HepG2 (cell line): Measurements from ENCODE around the gene SHROOM2. TPM values are rescaled to one million over a fixed set of nuclear protein-coding genes. Genes with fewer than 3 reads are reported as not detected.

Experiments used
- ATAC-seq: fragments of 200-7000 bp; cut with Tn5 transposase; 3 replicates; pipeline ENCODE4 v1.9.1; 2020; ENCODE audit warnings: mild to moderate bottlenecking, moderate library complexity
- BruUV-seq: library from RNA; stranded (reverse); fragments of 400-500 nt; replicated peaks from 2 replicates; lab custom pipeline; 2021; lab: Mats Ljungman, UMichigan
- CTCF ChIA-PET: fragments of 300-600 bp; formaldehyde crosslinking; extraction: SDS; loops from one replicate; lab custom pipeline; 2021; ENCODE audit warnings: low total read pairs, inconsistent platforms, low intra/inter-chr PET ratio; lab: Yijun Ruan, JAX
- POLR2A ChIA-PET: fragments of 350-600 bp; sonication (Branson Sonifier 250); formaldehyde crosslinking; loops from one replicate; lab custom pipeline; 2020; ENCODE audit warnings: antibody characterized with exemption, inconsistent platforms; lab: Yijun Ruan, JAX
- DNase-seq: peaks from one replicate; pipeline ENCODE4 v3.0.0-alpha.2; 2015; ENCODE audit warnings: low spot score
- FAIRE-seq: peaks from 3 replicates; lab custom pipeline; 2011; peaks lifted over from hg19 to GRCh38; lab: Jason Lieb, UNC
- H2AFZ ChIP-seq: one replicate; pipeline ENCODE4 v1.6.1; 2011; ENCODE audit warnings: low read length, inconsistent platforms
- H3K27ac ChIP-seq: fragments of 300-600 bp; 3 replicates; pipeline ENCODE4 v1.8.0; 2011; ENCODE audit warnings: mixed run types, mild to moderate bottlenecking, mixed read lengths, low read length, inconsistent platforms; ENCODE audit not compliant: insufficient read depth; ENCODE audit errors: extremely low read length
- H3K27me3 ChIP-seq, 2 experiments: fragments of 200-600 bp in 1 of 2; 2 replicates in 1 of 2; 3 replicates in 1 of 2; pipeline versions ENCODE4 v1.6.0 to v1.8.0; 2011; ENCODE audit warnings: low read length in 2 of 2, mild to moderate bottlenecking in 2 of 2, moderate library complexity in 2 of 2, inconsistent platforms in 1 of 2; ENCODE audit not compliant: insufficient read depth in 2 of 2, control insufficient read depth in 1 of 2
- H3K36me3 ChIP-seq, 2 experiments: fragments of 200-600 bp in 1 of 2; replicated peaks in 1 of 2; 2 replicates in 1 of 2; 3 replicates in 1 of 2; pipeline versions ENCODE4 v1.5.1 to v1.8.0; 2011; ENCODE audit warnings: low read length in 2 of 2, inconsistent platforms in 1 of 2; ENCODE audit not compliant: insufficient read depth in 2 of 2, control insufficient read depth in 1 of 2
- H3K4me1 ChIP-seq: 2 replicates; pipeline ENCODE4 v1.5.1; 2012; ENCODE audit warnings: low read length, inconsistent platforms; ENCODE audit not compliant: insufficient read depth
- H3K4me2 ChIP-seq: 2 replicates; pipeline ENCODE4 v1.6.0; 2011; ENCODE audit warnings: low read depth, low read length, inconsistent platforms
- H3K4me3 ChIP-seq, 3 experiments: fragments of 200-600 bp in 1 of 3; sonication (generic), shearing (Covaris generic) in 1 of 3; replicated peaks in 1 of 3; 2 replicates each; pipeline ENCODE4 v1.5.1; 2011 to 2016; ENCODE audit warnings: low read length in 3 of 3, inconsistent platforms in 2 of 3, low read depth in 2 of 3, mild to moderate bottlenecking in 2 of 3, control low read depth in 1 of 3, mixed read lengths in 1 of 3; ENCODE audit not compliant: insufficient read depth in 1 of 3
- H3K79me2 ChIP-seq: one replicate; pipeline ENCODE4 v1.6.1; 2011; ENCODE audit warnings: low read length, inconsistent platforms; ENCODE audit not compliant: insufficient read depth
- H3K9ac ChIP-seq: 2 replicates; pipeline ENCODE4 v1.6.0; 2011; ENCODE audit warnings: mild to moderate bottlenecking, low read depth, low read length, inconsistent platforms; ENCODE audit not compliant: insufficient read depth
- H3K9me3 ChIP-seq: 2 replicates; pipeline ENCODE4 v1.5.1; 2012; ENCODE audit warnings: mild to moderate bottlenecking, low read length
- H4K20me1 ChIP-seq: 2 replicates; pipeline ENCODE4 v1.6.0; 2011; ENCODE audit warnings: inconsistent platforms, mild to moderate bottlenecking, low read length, moderate library complexity; ENCODE audit not compliant: insufficient read depth
- ARID2 ChIP-seq: sonication (generic); formaldehyde crosslinking; IDR thresholded peaks from 2 replicates; pipeline ENCODE4 v1.8.1; 2022; ENCODE audit warnings: mild to moderate bottlenecking, missing genetic modification reagents, borderline replicate concordance
- FOXJ3 ChIP-seq: sonication (generic); formaldehyde crosslinking; IDR thresholded peaks from 2 replicates; pipeline ENCODE4 v1.4.0; 2020; ENCODE audit warnings: missing genetic modification reagents, mild to moderate bottlenecking, borderline replicate concordance
- HNF1B ChIP-seq: sonication (generic); formaldehyde crosslinking; IDR thresholded peaks from 2 replicates; pipeline ENCODE4 v1.5.1; 2020; ENCODE audit warnings: mild to moderate bottlenecking, moderate library complexity, missing genetic modification reagents
- IKZF4 ChIP-seq: sonication (generic); formaldehyde crosslinking; IDR thresholded peaks from 2 replicates; pipeline ENCODE4 v1.5.1; 2020; ENCODE audit warnings: borderline replicate concordance, mild to moderate bottlenecking, low read depth, missing genetic modification reagents; ENCODE audit errors: not compliant biosample characterization
- MXD4 ChIP-seq: IDR thresholded peaks from 2 replicates; pipeline ENCODE4 v1.6.1; 2016; ENCODE audit warnings: mild to moderate bottlenecking, missing biosample characterization, missing genetic modification reagents
- NFE2 ChIP-seq: sonication (generic); formaldehyde crosslinking; IDR thresholded peaks from 2 replicates; pipeline ENCODE4 v1.4.0; 2020; ENCODE audit warnings: missing genetic modification reagents
- SETDB1 ChIP-seq: sonication (generic); formaldehyde crosslinking; IDR thresholded peaks from 2 replicates; pipeline ENCODE4 v1.5.1; 2020; ENCODE audit warnings: missing genetic modification reagents, mild to moderate bottlenecking, borderline replicate concordance
- ZNF768 ChIP-seq: sonication (generic); formaldehyde crosslinking; IDR thresholded peaks from 2 replicates; pipeline ENCODE4 v1.4.0; 2020; ENCODE audit warnings: missing genetic modification reagents
- WGBS: methylation state at CpG from one replicate; pipeline ENCODE4 v1.1.6; 2017; ENCODE audit warnings: low lambda C conversion rate; 5-methylcytosine and 5-hydroxymethylcytosine counted together
- in situ Hi-C: cut with HindIII; loops from 2 replicates; pipeline ENCODE4 v1.10.0; 2017; ENCODE audit warnings: low pct_unique_long_range_greater_than_20kb; ENCODE audit not compliant: extremely low pct_ligation_motif_present
- intact Hi-C: fragments of 100-400 bp; cut with micrococcal nuclease; formaldehyde crosslinking; loops from one replicate; pipeline ENCODE4 v1.10.0; 2022; ENCODE audit not compliant: unreplicated experiment
- polyA plus RNA-seq, 8 experiments: library from polyadenylated mRNA; depleted of rRNA in 3 of 8; stranded (reverse) in 7 of 8; unstranded in 1 of 8; fragments of >200 nt; fragmentation: Illumina TruSeq in 4 of 8; extraction: Trizol in 4 of 8; gene quantifications; 2 replicates each; pipeline versions ENCODE4 v1.2.1 to v1.2.3, GENCODE V29; 2011 to 2016; ENCODE audit warnings: low read depth in 4 of 8, missing spikeins in 1 of 8, mixed read lengths in 1 of 8; ENCODE audit not compliant: insufficient read depth in 1 of 8
- total RNA-seq, 5 experiments: library from RNA; depleted of rRNA; stranded (reverse); fragments of >200 nt; fragmentation: Illumina TruSeq; extraction: Trizol; gene quantifications; 2 replicates each; pipeline ENCODE4 v1.2.3, GENCODE V29; 2016; ENCODE audit warnings: low read depth in 1 of 5

SHROOM2 gene
- total and polyA plus RNA-seq, 2 of the 13 experiments (the other 11 are each of a cell fraction or from before 2014, with no cell fraction given), result 0.92 to 1.4 TPM

- TF ChIP-seq IKZF4 (CRISPR knock-in tag), result no peak
- TF ChIP-seq ARID2 (CRISPR knock-in tag), result no peak
- no peak for TF ChIP-seq SETDB1
- TF ChIP-seq HNF1B (CRISPR knock-in tag), result no peak
- TF ChIP-seq MXD4 (CRISPR knock-in tag), result no peak
- no peak for TF ChIP-seq ZNF768
- TF ChIP-seq FOXJ3 (CRISPR knock-in tag), result no peak
Measured at GRCh38 chrX:9802737-9803136, 16.5 kb downstream of the SHROOM2 start (continued).

GRCh38 chrX:9804444-9804843 lies 18.2 kb downstream of the SHROOM2 start:
- no peak for TF ChIP-seq NFE2 (CRISPR knock-in tag)
- TF ChIP-seq SETDB1, result no peak
- TF ChIP-seq, all 625 proteins: peak for 0
- Histone ChIP-seq H3K79me2 (no peaks in the 10 kb centered on the region), H3K36me3 (no peaks in the 10 kb centered on the region), H3K27me3 (no peaks in the 10 kb centered on the region), H3K9me3 (peaks cover 5% of the 10 kb centered on the region; the same call in 1 of the 2 replicates), H3K4me2 (no peak overlapping the region), H3K4me1 (peaks cover 11% of the 10 kb centered on the region), H3K4me3 (no peak overlapping the region), H2AFZ (no peak overlapping the region), H4K20me1 (no peaks in the 10 kb centered on the region), H3K9ac (no peak overlapping the region), H3K27ac (no peak overlapping the region)
- WGBS, result 93% methylated on average over 2 of the region's 5 CpGs
- intact Hi-C loops (no loop called here), in situ Hi-C loops (no loop called here)
- ATAC-seq (no peak), DNase-seq (no peak), FAIRE-seq (no peak)
- BruUV-seq, result no TSS peak
- ChIA-PET POLR2A (no interaction called here), CTCF (no interaction called here)
